PC-9 (cell line): Measurements from ENCODE around the gene PSD4. TPM values are rescaled to one million over a fixed set of nuclear protein-coding genes. Genes with fewer than 3 reads are reported as not detected.

Experiments
- BruUV-seq: library from RNA; stranded (reverse); fragments of 400-500 nt; replicated peaks from 2 replicates; lab custom pipeline; 2021; lab: Mats Ljungman, UMichigan
- CTCF ChIA-PET: fragments of 300-600 bp; sonication (Branson Sonifier 250); formaldehyde crosslinking; loops from one replicate; lab custom pipeline; 2022; ENCODE audit warnings: antibody characterized with exemption; lab: Charles Lee
- POLR2A ChIA-PET: fragments of 300-600 bp; sonication (Branson Sonifier 250); formaldehyde crosslinking; loops from one replicate; lab custom pipeline; 2022; ENCODE audit warnings: antibody characterized with exemption; ENCODE audit not compliant: unreplicated experiment; lab: Charles Lee
- DNase-seq, 2 experiments: peaks; one replicate each; pipeline versions ENCODE4 v3.0.0 to v3.0.0-alpha.2; 2015 to 2022; ENCODE audit warnings: mixed read lengths in 1 of 2
- H2AFZ ChIP-seq: fragments of 200-600 bp; sonication (generic); 2 replicates; pipeline ENCODE4 v1.8.1; 2017; ENCODE audit warnings: antibody characterized with exemption
- H3F3A ChIP-seq: fragments of 200-600 bp; sonication (generic); 2 replicates; pipeline ENCODE4 v1.8.1; 2017; ENCODE audit warnings: antibody characterized with exemption, mild to moderate bottlenecking, low read depth; ENCODE audit not compliant: insufficient read depth
- H3K27ac ChIP-seq: fragments of 200-600 bp; sonication (generic); 2 replicates; pipeline ENCODE4 v1.6.1; 2016; ENCODE audit warnings: mixed run types
- H3K27me3 ChIP-seq: fragments of 200-600 bp; sonication (generic); 2 replicates; pipeline ENCODE4 v1.6.1; 2016; ENCODE audit warnings: low read depth, mixed run types; ENCODE audit not compliant: insufficient read depth
- H3K36me3 ChIP-seq: fragments of 200-600 bp; sonication (generic); 2 replicates; pipeline ENCODE4 v1.6.1; 2016; ENCODE audit warnings: low read depth, mixed run types
- H3K4me1 ChIP-seq: fragments of 200-600 bp; sonication (generic); replicated peaks from 2 replicates; pipeline ENCODE4 v1.6.1; 2016; ENCODE audit warnings: mixed run types; ENCODE audit not compliant: insufficient read depth
- H3K4me2 ChIP-seq: fragments of 200-600 bp; sonication (generic); 2 replicates; pipeline ENCODE4 v1.6.1; 2017; ENCODE audit warnings: mixed run types
- H3K4me3 ChIP-seq: fragments of 200-600 bp; sonication (generic); 2 replicates; pipeline ENCODE4 v1.6.1; 2016; ENCODE audit warnings: mixed run types
- H3K79me2 ChIP-seq: fragments of 200-600 bp; sonication (generic); 2 replicates; pipeline ENCODE4 v1.6.1; 2017; ENCODE audit warnings: low read depth, mixed run types
- H3K9me2 ChIP-seq: fragments of 200-600 bp; sonication (generic); 2 replicates; pipeline ENCODE4 v1.8.1; 2017; ENCODE audit warnings: mild to moderate bottlenecking; ENCODE audit not compliant: insufficient read depth
- H3K9me3 ChIP-seq: fragments of 200-600 bp; sonication (generic); 2 replicates; pipeline ENCODE4 v1.8.1; 2016; ENCODE audit warnings: low read depth; ENCODE audit not compliant: insufficient read depth
- H4K20me1 ChIP-seq: fragments of 200-600 bp; sonication (generic); 2 replicates; pipeline ENCODE4 v1.8.1; 2017; ENCODE audit not compliant: insufficient read depth
- EZH2 ChIP-seq: fragments of 200-600 bp; sonication (generic); IDR thresholded peaks from 2 replicates; pipeline ENCODE4 v1.8.0; 2017; ENCODE audit warnings: antibody characterized with exemption, low read depth
- intact Hi-C: fragments of 100-400 bp; cut with micrococcal nuclease; formaldehyde crosslinking; loops from one replicate; pipeline ENCODE4 v1.10.0; 2022; ENCODE audit not compliant: unreplicated experiment
- total RNA-seq: library from RNA; stranded (reverse); gene quantifications from 2 replicates; pipeline ENCODE4 v1.2.3, GENCODE V29; 2021
- TF ChIP-seq, protein P1 (sequence below): fragments of 200-600 bp; sonication (generic); conservative IDR thresholded peaks from 2 replicates; pipeline ENCODE4 v1.6.1; 2017; ENCODE audit warnings: mixed run types, antibody characterized with exemption, mild to moderate bottlenecking, moderate library complexity

Gene PSD4
- total RNA-seq, 1 experiment from 2014 or later, result 29.6 TPM

DNA sequence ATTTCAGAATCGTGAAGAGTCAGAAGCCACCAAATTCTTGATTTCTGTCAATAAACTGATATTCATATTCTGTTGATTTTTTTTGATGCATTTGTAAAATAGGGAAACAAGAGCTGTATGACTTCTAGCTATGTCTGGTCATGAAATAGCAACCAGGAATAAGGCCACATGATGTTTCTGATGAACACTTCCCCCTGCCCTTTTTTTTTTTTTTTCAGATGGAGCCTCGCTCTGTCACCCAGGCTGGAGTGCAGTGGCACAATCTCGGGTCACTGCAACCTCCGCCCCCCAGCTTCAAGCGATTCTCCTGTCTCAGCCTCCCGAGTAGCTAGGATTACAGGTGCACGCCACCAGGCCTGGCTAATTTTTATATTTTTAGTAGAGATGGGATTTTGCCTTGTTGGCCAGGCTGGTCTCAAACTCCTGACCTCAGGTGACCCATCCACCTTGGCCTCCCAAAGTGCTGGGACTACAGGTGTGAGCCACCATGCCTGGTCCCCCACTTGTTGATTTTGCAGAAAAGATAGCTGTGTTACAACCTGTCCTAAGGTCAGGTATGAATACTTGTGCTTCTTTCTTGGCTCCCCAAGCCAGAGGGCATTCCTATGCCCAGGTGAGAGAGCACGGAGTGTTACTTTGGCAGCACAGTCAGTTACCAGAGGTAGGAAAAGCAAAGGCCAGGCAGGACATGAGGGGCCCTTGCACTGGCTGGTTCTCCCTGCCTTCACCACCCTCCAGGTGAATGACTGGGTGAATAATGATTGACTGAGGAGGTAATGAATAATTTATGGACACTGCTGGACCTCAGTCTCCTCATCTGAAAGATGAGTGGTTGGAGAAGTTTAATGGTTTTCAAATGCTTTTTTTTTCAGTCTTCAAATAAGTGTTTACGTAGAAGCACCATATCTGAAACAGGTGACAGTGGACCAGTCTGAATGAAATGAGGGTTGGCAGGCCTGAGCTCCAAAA, 65.4 kb downstream of the PSD4 start:
- intact Hi-C loops, result no loop called here
- H3K9me3 ChIP-seq, result no peaks in the 10 kb centered on the region
- H4K20me1 ChIP-seq, result 0 out of 2 replicates have a peak, but pooled peaks cover 6% of the 10 kb centered on the region
- BruUV-seq, result no TSS peak
- H3K4me1 ChIP-seq, result peaks cover 58% of the 10 kb centered on the region
- H3F3A ChIP-seq, result peaks cover 45% of the 10 kb centered on the region
- peak overlapping the region; percentile 16; the same call in 1 of the 2 replicates for H3K4me3 ChIP-seq
- peaks cover 66% of the 10 kb centered on the region for H3K79me2 ChIP-seq
- H3K27me3 ChIP-seq, result no peaks in the 10 kb centered on the region
- no peak for DNase-seq
- H3K9me2 ChIP-seq, result no peaks in the 10 kb centered on the region
- ChIA-PET CTCF (interaction anchor here (0.6 to 1.9 kb wide), 2 partner anchors 27 to 41 kb away, joined by 4 to 10 read pairs; no protein-coding TSS in a partner anchor), POLR2A (no interaction called here)
- peak overlapping the region; percentile 80 for H3K27ac ChIP-seq
- H3K4me2 ChIP-seq, result peak overlapping the region; percentile 61
- no peak for TF ChIP-seq EZH2
- TF ChIP-seq, protein P1, sequence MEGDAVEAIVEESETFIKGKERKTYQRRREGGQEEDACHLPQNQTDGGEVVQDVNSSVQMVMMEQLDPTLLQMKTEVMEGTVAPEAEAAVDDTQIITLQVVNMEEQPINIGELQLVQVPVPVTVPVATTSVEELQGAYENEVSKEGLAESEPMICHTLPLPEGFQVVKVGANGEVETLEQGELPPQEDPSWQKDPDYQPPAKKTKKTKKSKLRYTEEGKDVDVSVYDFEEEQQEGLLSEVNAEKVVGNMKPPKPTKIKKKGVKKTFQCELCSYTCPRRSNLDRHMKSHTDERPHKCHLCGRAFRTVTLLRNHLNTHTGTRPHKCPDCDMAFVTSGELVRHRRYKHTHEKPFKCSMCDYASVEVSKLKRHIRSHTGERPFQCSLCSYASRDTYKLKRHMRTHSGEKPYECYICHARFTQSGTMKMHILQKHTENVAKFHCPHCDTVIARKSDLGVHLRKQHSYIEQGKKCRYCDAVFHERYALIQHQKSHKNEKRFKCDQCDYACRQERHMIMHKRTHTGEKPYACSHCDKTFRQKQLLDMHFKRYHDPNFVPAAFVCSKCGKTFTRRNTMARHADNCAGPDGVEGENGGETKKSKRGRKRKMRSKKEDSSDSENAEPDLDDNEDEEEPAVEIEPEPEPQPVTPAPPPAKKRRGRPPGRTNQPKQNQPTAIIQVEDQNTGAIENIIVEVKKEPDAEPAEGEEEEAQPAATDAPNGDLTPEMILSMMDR, result no peak
- no peak overlapping the region for H2AFZ ChIP-seq
- H3K36me3 ChIP-seq, result peaks cover 8% of the 10 kb centered on the region; the same call in 1 of the 2 replicates

DNA sequence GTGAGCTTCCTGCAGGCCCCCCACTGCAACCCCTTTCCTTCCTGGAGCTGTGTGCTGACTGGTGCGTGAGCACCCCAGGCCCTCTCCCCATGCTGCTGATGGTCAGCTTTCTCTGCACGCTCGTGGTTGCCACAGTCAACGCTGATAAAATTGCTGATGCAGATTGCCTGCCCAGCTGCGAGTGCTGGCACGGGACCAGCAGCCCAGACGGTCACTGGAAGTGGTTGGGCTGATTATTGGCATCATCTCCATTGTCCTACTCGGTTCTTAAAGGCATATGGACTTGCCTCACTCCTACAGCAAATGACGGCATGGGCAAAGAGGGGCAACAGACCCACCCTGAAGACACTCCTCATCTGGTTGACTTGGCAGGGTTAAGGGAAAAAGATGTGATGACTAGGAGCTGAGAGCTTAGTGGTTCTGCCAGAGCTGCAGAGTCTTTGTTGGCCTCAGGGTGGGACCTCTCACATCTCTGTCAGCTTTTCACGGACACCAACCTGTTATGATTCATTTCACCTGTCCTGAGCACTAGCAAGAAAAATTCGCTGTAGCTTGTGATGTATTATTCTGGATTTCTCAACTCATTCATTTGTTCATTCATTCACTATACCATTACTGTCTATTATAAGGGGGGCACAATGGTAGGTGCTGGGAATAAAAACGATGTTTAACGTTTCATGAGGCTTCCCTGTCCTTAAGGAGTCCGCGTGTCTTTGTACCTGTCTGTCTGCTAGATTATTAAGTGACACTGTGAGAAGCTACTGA, 66.6 kb downstream of the PSD4 start:
- ChIA-PET POLR2A (interaction anchor here (0.5 to 0.6 kb wide), 4 partner anchors 11 to 594 kb away, joined by 3 to 17 read pairs (median 5); no protein-coding TSS in a partner anchor), CTCF (interaction anchor here (0.5 to 1.9 kb wide), 7 partner anchors 9 to 599 kb away, joined by 3 to 10 read pairs (median 6); no protein-coding TSS in a partner anchor)
- intact Hi-C loops, result loop anchor here (2.0 kb wide), 2 partner anchors 162 to 172 kb away; no protein-coding TSS in a partner anchor
- Histone ChIP-seq H4K20me1 (0 out of 2 replicates have a peak, but pooled peaks cover 6% of the 10 kb centered on the region), H3K4me3 (peak overlapping the region; percentile 16; the same call in 1 of the 2 replicates), H2AFZ (no peak overlapping the region), H3K27ac (peak overlapping the region; percentile 80), H3F3A (peaks cover 45% of the 10 kb centered on the region), H3K79me2 (peaks cover 72% of the 10 kb centered on the region), H3K27me3 (no peaks in the 10 kb centered on the region), H3K4me2 (peak overlapping the region; percentile 61), H3K9me3 (no peaks in the 10 kb centered on the region), H3K9me2 (no peaks in the 10 kb centered on the region), H3K36me3 (peaks cover 8% of the 10 kb centered on the region; the same call in 1 of the 2 replicates), H3K4me1 (peaks cover 49% of the 10 kb centered on the region)
- peak; percentile 68 to 82 for DNase-seq
- BruUV-seq, result TSS peak; percentile 81
- TF ChIP-seq, protein P1, result no peak
- no peak for TF ChIP-seq EZH2
